ENCODE measurements around the gene KLHDC8A. TPM values are rescaled to one million over a fixed set of nuclear protein-coding genes. Genes with fewer than 3 reads are reported as not detected.

KLHDC8A gene
- total and polyA plus RNA-seq, 8 donors, result 0.28 to 5.4 (median 0.81) TPM

DNA sequence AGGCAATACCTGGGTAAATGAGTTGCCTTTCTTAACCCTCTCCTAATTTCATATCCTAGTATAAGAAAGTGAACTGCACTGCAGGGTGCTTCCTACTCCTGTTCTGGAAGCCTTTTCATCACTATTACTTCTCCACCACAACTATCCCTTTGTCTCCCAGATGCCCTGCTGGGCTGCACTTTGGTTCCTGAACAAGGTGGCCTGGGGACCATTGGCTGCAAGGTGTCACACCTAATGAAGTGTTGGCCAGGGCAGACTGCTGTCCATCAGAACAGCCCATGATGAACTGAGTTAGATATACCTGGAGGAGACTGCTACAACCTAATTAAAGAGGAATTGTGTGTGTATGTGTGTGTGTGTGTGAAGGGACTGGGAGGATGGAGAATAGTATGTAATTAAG, 1.9 kb upstream of the KLHDC8A start:
- Histone ChIP-seq H3K9me3 (no peaks in the 10 kb centered on the region), H3K27ac (no peak overlapping the region), H3K4me3 (no peak overlapping the region), H3K27me3 (no peaks in the 10 kb centered on the region), H3K4me1 (peaks cover 0 to 22% (median 20%) of the 10 kb centered on the region in 3 donors), H3K36me3 (no peaks in the 10 kb centered on the region)
- intact Hi-C loops (cut with DNase I), result no loop called here
- no peak for FAIRE-seq
- ATAC-seq, result no peak
- DNase-seq, result no peak
- TF ChIP-seq, protein P1, sequence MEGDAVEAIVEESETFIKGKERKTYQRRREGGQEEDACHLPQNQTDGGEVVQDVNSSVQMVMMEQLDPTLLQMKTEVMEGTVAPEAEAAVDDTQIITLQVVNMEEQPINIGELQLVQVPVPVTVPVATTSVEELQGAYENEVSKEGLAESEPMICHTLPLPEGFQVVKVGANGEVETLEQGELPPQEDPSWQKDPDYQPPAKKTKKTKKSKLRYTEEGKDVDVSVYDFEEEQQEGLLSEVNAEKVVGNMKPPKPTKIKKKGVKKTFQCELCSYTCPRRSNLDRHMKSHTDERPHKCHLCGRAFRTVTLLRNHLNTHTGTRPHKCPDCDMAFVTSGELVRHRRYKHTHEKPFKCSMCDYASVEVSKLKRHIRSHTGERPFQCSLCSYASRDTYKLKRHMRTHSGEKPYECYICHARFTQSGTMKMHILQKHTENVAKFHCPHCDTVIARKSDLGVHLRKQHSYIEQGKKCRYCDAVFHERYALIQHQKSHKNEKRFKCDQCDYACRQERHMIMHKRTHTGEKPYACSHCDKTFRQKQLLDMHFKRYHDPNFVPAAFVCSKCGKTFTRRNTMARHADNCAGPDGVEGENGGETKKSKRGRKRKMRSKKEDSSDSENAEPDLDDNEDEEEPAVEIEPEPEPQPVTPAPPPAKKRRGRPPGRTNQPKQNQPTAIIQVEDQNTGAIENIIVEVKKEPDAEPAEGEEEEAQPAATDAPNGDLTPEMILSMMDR (IDR thresholded peaks at IDR 0.05), result no peak

DNA sequence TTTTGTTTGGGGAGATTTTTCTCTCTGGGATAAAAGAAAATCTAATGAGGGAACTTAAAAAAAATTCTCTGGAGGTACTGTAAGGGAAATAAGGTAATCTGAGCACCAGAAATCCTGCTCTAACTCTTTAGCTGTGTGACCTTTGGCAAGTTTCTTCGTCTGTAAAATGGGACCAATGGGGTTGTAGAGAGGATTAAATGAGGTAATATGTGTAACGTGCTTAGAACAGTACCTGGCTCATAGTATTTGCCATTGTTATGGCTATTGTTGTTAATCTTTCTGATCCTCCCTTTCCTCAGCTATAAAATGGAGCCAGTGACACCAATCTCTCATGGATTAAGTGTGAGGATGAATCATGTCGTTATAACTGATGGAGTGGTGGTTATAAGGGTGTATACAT, 845 bp upstream of the KLHDC8A start:
- Histone ChIP-seq H3K27ac (no peak overlapping the region), H3K36me3 (no peaks in the 10 kb centered on the region), H3K27me3 (no peaks in the 10 kb centered on the region), H3K4me1 (peaks cover 0 to 14% (median 12%) of the 10 kb centered on the region in 3 donors), H3K4me3 (no peak overlapping the region), H3K9me3 (no peaks in the 10 kb centered on the region)
- no peak for ATAC-seq
- no peak for FAIRE-seq
- 93 to 94% methylated on average over 3 of the region's 3 CpGs for WGBS, 2 donors
- TF ChIP-seq, protein P1 (IDR thresholded peaks at IDR 0.05), result no peak
- DNase-seq, result no peak
- intact Hi-C loops (cut with DNase I), result no loop called here

DNA sequence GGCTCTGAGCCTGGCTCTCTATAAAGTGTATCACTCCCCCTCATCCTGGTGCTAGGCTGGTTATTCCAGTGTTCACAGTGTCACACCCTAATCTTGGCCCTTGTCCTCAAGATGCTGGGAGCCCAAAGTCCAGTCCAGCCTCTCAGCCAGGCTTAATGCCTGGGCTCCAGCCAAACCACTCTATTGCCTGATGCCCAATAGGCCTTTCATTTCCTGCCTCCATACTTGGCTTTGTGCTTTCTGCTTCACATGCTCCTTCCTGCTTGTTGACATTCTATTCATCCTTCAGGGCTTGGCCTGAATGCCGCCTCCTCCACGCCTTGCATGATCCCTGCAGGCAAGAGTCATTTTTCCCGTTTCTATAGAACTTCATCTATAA, 1.7 kb downstream of the KLHDC8A start:
- ATAC-seq (peak; percentile 35 to 85 (median 74)), DNase-seq (peak in 3 of 6 donors; percentile 30 to 54 (median 44)), FAIRE-seq (no peak)
- no peaks in the 10 kb centered on the region for H3K9me3 ChIP-seq
- no peaks in the 10 kb centered on the region for H3K36me3 ChIP-seq
- H3K4me3 ChIP-seq, result no peak overlapping the region
- no peak overlapping the region for H3K27ac ChIP-seq
- H3K27me3 ChIP-seq, result no peaks in the 10 kb centered on the region
- TF ChIP-seq, protein P1 (IDR thresholded peaks at IDR 0.05), result no peak
- intact Hi-C loops (cut with DNase I), result no loop called here
- peaks cover 0 to 9% (median 7%) of the 10 kb centered on the region in 3 donors for H3K4me1 ChIP-seq
- WGBS, 2 donors, result 81 to 85% methylated on average over 3 of the region's 3 CpGs

DNA sequence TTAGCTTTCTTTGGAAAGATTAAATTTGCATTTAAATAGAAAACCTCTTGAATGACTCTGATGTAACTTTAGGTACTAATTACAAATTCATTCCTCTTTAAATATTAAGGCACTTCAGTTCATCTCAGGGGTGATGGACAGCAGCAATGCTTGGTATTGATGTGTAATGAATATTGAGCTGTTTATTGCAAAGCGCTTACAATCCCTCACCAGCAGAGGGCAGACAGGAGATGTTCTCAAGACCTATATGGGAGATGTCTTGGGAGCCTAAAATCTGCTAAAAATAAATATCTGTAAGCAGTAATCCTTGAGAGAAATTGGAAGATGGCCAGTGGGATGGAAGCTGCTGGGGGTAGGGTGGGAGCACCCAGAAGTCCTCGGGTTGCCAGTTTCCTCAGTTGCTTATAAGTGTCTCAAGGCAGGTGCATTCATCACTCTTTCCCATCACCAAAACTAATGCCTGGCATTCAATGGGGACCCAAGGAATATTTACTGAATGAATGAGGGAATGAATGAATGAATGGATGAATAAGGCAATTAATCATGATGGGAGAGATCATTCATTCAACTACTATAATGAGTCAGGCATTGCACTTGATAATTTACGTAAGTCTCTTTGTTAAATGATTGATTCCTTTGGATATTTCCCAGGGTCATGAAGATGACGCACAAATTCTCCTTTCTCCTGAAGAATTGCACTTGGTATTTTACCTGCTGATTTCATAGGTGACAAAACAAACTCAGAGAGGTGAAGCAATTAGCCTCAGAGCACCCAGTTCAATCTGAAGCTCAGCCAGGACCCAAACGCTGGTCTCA, 2.3 kb downstream of the KLHDC8A start:
- Histone ChIP-seq H3K36me3 (no peaks in the 10 kb centered on the region), H3K4me3 (no peak overlapping the region), H3K27ac (no peak overlapping the region), H3K27me3 (no peaks in the 10 kb centered on the region), H3K9me3 (no peaks in the 10 kb centered on the region), H3K4me1 (peaks cover 0 to 7% (median 7%) of the 10 kb centered on the region in 3 donors)
- ATAC-seq, result peak; percentile 72 to 91 (median 80)
- WGBS, 2 donors, result 23 to 27% methylated on average over 5 of the region's 5 CpGs
- DNase-seq, result peak in 4 of 6 donors; percentile 40 to 66 (median 54)
- no peak for FAIRE-seq
- intact Hi-C loops (cut with DNase I), result no loop called here
- TF ChIP-seq, protein P1 (IDR thresholded peaks at IDR 0.05), result peak; percentile 63 to 78 (median 76)

DNA sequence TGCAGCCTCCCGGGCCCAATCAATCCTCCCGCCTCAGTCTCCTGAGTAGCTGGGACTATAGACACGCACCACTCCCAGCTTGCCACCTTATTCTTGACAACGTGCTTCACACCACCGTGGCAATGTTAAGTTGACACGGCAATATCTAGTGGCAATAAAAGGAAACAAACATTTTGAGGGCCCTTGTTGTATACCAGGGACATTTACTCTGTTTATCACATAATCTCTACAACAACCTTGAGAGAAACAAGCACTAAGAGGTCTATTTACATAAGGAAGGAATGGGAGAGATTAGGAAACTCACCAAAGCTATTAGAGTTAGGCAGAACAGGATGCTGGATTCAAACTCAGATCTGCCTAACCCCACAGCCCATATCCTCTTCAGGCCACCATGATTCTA, 3.1 kb downstream of the KLHDC8A start:
- 36 to 42% methylated on average over 6 of the region's 6 CpGs for WGBS, 2 donors
- intact Hi-C loops (cut with DNase I), result no loop called here
- no peak for DNase-seq
- TF ChIP-seq, protein P1 (IDR thresholded peaks at IDR 0.05), result no peak
- peak in 3 of 4 donors; percentile 11 to 48 (median 17) for ATAC-seq
- Histone ChIP-seq H3K4me1 (peaks cover 0 to 7% (median 7%) of the 10 kb centered on the region in 3 donors), H3K4me3 (no peak overlapping the region), H3K27ac (no peak overlapping the region), H3K9me3 (no peaks in the 10 kb centered on the region), H3K27me3 (no peaks in the 10 kb centered on the region), H3K36me3 (no peaks in the 10 kb centered on the region)
- FAIRE-seq, result no peak
